NB4 (cell line): ENCODE measurements around the gene PRR27.

ENCODE experiments used
- CTCF ChIP-seq: IDR thresholded peaks from one replicate; pipeline ENCODE4 v1.5.1; 2012; ENCODE audit warnings: low read depth, low read length
- MYC ChIP-seq: IDR thresholded peaks from 2 replicates; pipeline ENCODE4 v1.6.1; 2011; ENCODE audit warnings: low read depth, low read length
- POLR2A ChIP-seq: IDR thresholded peaks from 2 replicates; pipeline ENCODE4 v1.6.1; 2011; ENCODE audit warnings: mild to moderate bottlenecking; ENCODE audit not compliant: insufficient read length; ENCODE audit errors: extremely low read depth
- TF ChIP-seq, protein P1 (sequence below): IDR thresholded peaks from 2 replicates; pipeline ENCODE4 v1.6.1; 2011; ENCODE audit warnings: low read depth, low read length

- TF ChIP-seq MYC = no peak
- no peak for TF ChIP-seq CTCF
- no peak for TF ChIP-seq POLR2A
- TF ChIP-seq, protein P1, sequence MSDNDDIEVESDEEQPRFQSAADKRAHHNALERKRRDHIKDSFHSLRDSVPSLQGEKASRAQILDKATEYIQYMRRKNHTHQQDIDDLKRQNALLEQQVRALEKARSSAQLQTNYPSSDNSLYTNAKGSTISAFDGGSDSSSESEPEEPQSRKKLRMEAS = no peak
These were observed 36.5 kb downstream of the PRR27 start for GRCh38 chr4:70190579-70190978.
